HepG2 (cell line): ENCODE measurements around the gene ALDH3B2. TPM values are rescaled to one million over a fixed set of nuclear protein-coding genes. Genes with fewer than 3 reads are reported as not detected.

Experiments used
- ATAC-seq: fragments of 200-7000 bp; cut with Tn5 transposase; 3 replicates; pipeline ENCODE4 v1.9.1; 2020; ENCODE audit warnings: mild to moderate bottlenecking, moderate library complexity
- BruUV-seq: library from RNA; stranded (reverse); fragments of 400-500 nt; replicated peaks from 2 replicates; lab custom pipeline; 2021; lab: Mats Ljungman, UMichigan
- CTCF ChIA-PET: fragments of 300-600 bp; formaldehyde crosslinking; extraction: SDS; loops from one replicate; lab custom pipeline; 2021; ENCODE audit warnings: low total read pairs, inconsistent platforms, low intra/inter-chr PET ratio; lab: Yijun Ruan, JAX
- POLR2A ChIA-PET: fragments of 350-600 bp; sonication (Branson Sonifier 250); formaldehyde crosslinking; loops from one replicate; lab custom pipeline; 2020; ENCODE audit warnings: antibody characterized with exemption, inconsistent platforms; lab: Yijun Ruan, JAX
- DNase-seq: peaks from one replicate; pipeline ENCODE4 v3.0.0-alpha.2; 2015; ENCODE audit warnings: low spot score
- FAIRE-seq: peaks from 3 replicates; lab custom pipeline; 2011; peaks lifted over from hg19 to GRCh38; lab: Jason Lieb, UNC
- H2AFZ ChIP-seq: one replicate; pipeline ENCODE4 v1.6.1; 2011; ENCODE audit warnings: low read length, inconsistent platforms
- H3K27ac ChIP-seq: fragments of 300-600 bp; 3 replicates; pipeline ENCODE4 v1.8.0; 2011; ENCODE audit warnings: mixed run types, mild to moderate bottlenecking, mixed read lengths, low read length, inconsistent platforms; ENCODE audit not compliant: insufficient read depth; ENCODE audit errors: extremely low read length
- H3K27me3 ChIP-seq, 2 experiments: fragments of 200-600 bp in 1 of 2; 2 replicates in 1 of 2; 3 replicates in 1 of 2; pipeline versions ENCODE4 v1.6.0 to v1.8.0; 2011; ENCODE audit warnings: low read length in 2 of 2, mild to moderate bottlenecking in 2 of 2, moderate library complexity in 2 of 2, inconsistent platforms in 1 of 2; ENCODE audit not compliant: insufficient read depth in 2 of 2, control insufficient read depth in 1 of 2
- H3K36me3 ChIP-seq, 2 experiments: fragments of 200-600 bp in 1 of 2; replicated peaks in 1 of 2; 2 replicates in 1 of 2; 3 replicates in 1 of 2; pipeline versions ENCODE4 v1.5.1 to v1.8.0; 2011; ENCODE audit warnings: low read length in 2 of 2, inconsistent platforms in 1 of 2; ENCODE audit not compliant: insufficient read depth in 2 of 2, control insufficient read depth in 1 of 2
- H3K4me1 ChIP-seq: 2 replicates; pipeline ENCODE4 v1.5.1; 2012; ENCODE audit warnings: low read length, inconsistent platforms; ENCODE audit not compliant: insufficient read depth
- H3K4me2 ChIP-seq: 2 replicates; pipeline ENCODE4 v1.6.0; 2011; ENCODE audit warnings: low read depth, low read length, inconsistent platforms
- H3K4me3 ChIP-seq, 3 experiments: fragments of 200-600 bp in 1 of 3; sonication (generic), shearing (Covaris generic) in 1 of 3; replicated peaks in 1 of 3; 2 replicates each; pipeline ENCODE4 v1.5.1; 2011 to 2016; ENCODE audit warnings: low read length in 3 of 3, inconsistent platforms in 2 of 3, low read depth in 2 of 3, mild to moderate bottlenecking in 2 of 3, control low read depth in 1 of 3, mixed read lengths in 1 of 3; ENCODE audit not compliant: insufficient read depth in 1 of 3
- H3K79me2 ChIP-seq: one replicate; pipeline ENCODE4 v1.6.1; 2011; ENCODE audit warnings: low read length, inconsistent platforms; ENCODE audit not compliant: insufficient read depth
- H3K9ac ChIP-seq: 2 replicates; pipeline ENCODE4 v1.6.0; 2011; ENCODE audit warnings: mild to moderate bottlenecking, low read depth, low read length, inconsistent platforms; ENCODE audit not compliant: insufficient read depth
- H3K9me3 ChIP-seq: 2 replicates; pipeline ENCODE4 v1.5.1; 2012; ENCODE audit warnings: mild to moderate bottlenecking, low read length
- H4K20me1 ChIP-seq: 2 replicates; pipeline ENCODE4 v1.6.0; 2011; ENCODE audit warnings: inconsistent platforms, mild to moderate bottlenecking, low read length, moderate library complexity; ENCODE audit not compliant: insufficient read depth
- BCL6 ChIP-seq: IDR thresholded peaks from 2 replicates; pipeline ENCODE4 v1.6.1; 2016; ENCODE audit warnings: missing genetic modification reagents, missing compliant biosample characterization
- CHD2 ChIP-seq: IDR thresholded peaks from 2 replicates; pipeline ENCODE4 v1.6.1; 2011; ENCODE audit warnings: low read depth, low read length, improper control_type of control experiment
- CHD4 ChIP-seq: fragments of 200-600 bp; sonication (generic); IDR thresholded peaks from 2 replicates; pipeline ENCODE4 v1.7.0; 2017; ENCODE audit warnings: mild to moderate bottlenecking, low read length, borderline replicate concordance
- EHMT2 ChIP-seq: fragments of 200-600 bp; sonication (generic); IDR thresholded peaks from 2 replicates; pipeline ENCODE4 v1.7.0; 2017; ENCODE audit warnings: antibody characterized with exemption, low read depth, low read length, borderline replicate concordance
- HNRNPL ChIP-seq: fragments of 200-400 bp; formaldehyde crosslinking; IDR thresholded peaks from 2 replicates; pipeline ENCODE4 v1.6.1; 2017; ENCODE audit warnings: mild to moderate bottlenecking, low read depth, low read length
- KLF15 ChIP-seq: sonication (generic); formaldehyde crosslinking; IDR thresholded peaks from 2 replicates; pipeline ENCODE4 v1.8.1; 2023; ENCODE audit warnings: borderline replicate concordance, mild to moderate bottlenecking, inconsistent platforms, missing genetic modification reagents, mixed read lengths
- MAF1 ChIP-seq: sonication (generic); formaldehyde crosslinking; IDR thresholded peaks from 2 replicates; pipeline ENCODE4 v1.5.0; 2020; ENCODE audit warnings: missing genetic modification reagents, borderline replicate concordance
- SETDB1 ChIP-seq: sonication (generic); formaldehyde crosslinking; IDR thresholded peaks from 2 replicates; pipeline ENCODE4 v1.5.1; 2020; ENCODE audit warnings: missing genetic modification reagents, mild to moderate bottlenecking, borderline replicate concordance
- ZNF124 ChIP-seq: sonication (generic); formaldehyde crosslinking; IDR thresholded peaks from 2 replicates; pipeline ENCODE4 v1.4.0; 2020; ENCODE audit warnings: missing genetic modification reagents
- ZNF382 ChIP-seq: sonication (generic); formaldehyde crosslinking; IDR thresholded peaks from 2 replicates; pipeline ENCODE4 v1.5.0; 2020; ENCODE audit warnings: missing genetic modification reagents, mild to moderate bottlenecking, borderline replicate concordance
- ZNF83 ChIP-seq: sonication (generic); formaldehyde crosslinking; IDR thresholded peaks from 2 replicates; pipeline ENCODE4 v1.4.0; 2020; ENCODE audit warnings: missing genetic modification reagents, mild to moderate bottlenecking, borderline replicate concordance
- ZSCAN22 ChIP-seq: sonication (generic); formaldehyde crosslinking; IDR thresholded peaks from 2 replicates; pipeline ENCODE4 v1.4.0; 2020; ENCODE audit warnings: mild to moderate bottlenecking, missing genetic modification reagents
- WGBS: methylation state at CpG from one replicate; pipeline ENCODE4 v1.1.6; 2017; ENCODE audit warnings: low lambda C conversion rate; 5-methylcytosine and 5-hydroxymethylcytosine counted together
- in situ Hi-C: cut with HindIII; loops from 2 replicates; pipeline ENCODE4 v1.10.0; 2017; ENCODE audit warnings: low pct_unique_long_range_greater_than_20kb; ENCODE audit not compliant: extremely low pct_ligation_motif_present
- intact Hi-C: fragments of 100-400 bp; cut with micrococcal nuclease; formaldehyde crosslinking; loops from one replicate; pipeline ENCODE4 v1.10.0; 2022; ENCODE audit not compliant: unreplicated experiment
- polyA plus RNA-seq, 8 experiments: library from polyadenylated mRNA; depleted of rRNA in 3 of 8; stranded (reverse) in 7 of 8; unstranded in 1 of 8; fragments of >200 nt; fragmentation: Illumina TruSeq in 4 of 8; extraction: Trizol in 4 of 8; gene quantifications; 2 replicates each; pipeline versions ENCODE4 v1.2.1 to v1.2.3, GENCODE V29; 2011 to 2016; ENCODE audit warnings: low read depth in 4 of 8, missing spikeins in 1 of 8, mixed read lengths in 1 of 8; ENCODE audit not compliant: insufficient read depth in 1 of 8
- total RNA-seq, 5 experiments: library from RNA; depleted of rRNA; stranded (reverse); fragments of >200 nt; fragmentation: Illumina TruSeq; extraction: Trizol; gene quantifications; 2 replicates each; pipeline ENCODE4 v1.2.3, GENCODE V29; 2016; ENCODE audit warnings: low read depth in 1 of 5
- TF ChIP-seq, protein P1 (sequence below): IDR thresholded peaks from 2 replicates; pipeline ENCODE4 v1.6.1; 2016; ENCODE audit warnings: missing biosample characterization, missing genetic modification reagents, low read depth
- TF ChIP-seq, protein P2 (sequence below): sonication (generic); formaldehyde crosslinking; IDR thresholded peaks from 2 replicates; pipeline ENCODE4 v1.4.0; 2020; ENCODE audit warnings: missing genetic modification reagents
- TF ChIP-seq, protein P3 (sequence below): sonication (generic); formaldehyde crosslinking; IDR thresholded peaks from 2 replicates; pipeline ENCODE4 v1.4.0; 2020; ENCODE audit warnings: missing genetic modification reagents, borderline replicate concordance
- TF ChIP-seq, protein P4 (sequence below): IDR thresholded peaks from 2 replicates; pipeline ENCODE4 v1.6.1; 2016

Gene ALDH3B2
- total and polyA plus RNA-seq, 2 of the 13 experiments (the other 11 are each of a cell fraction or from before 2014, with no cell fraction given) = not detected

- FAIRE-seq (no peak), ATAC-seq (peak; percentile 52), DNase-seq (peak; percentile 32)
- intact Hi-C loops (loop anchor here (2.0 kb wide), 1 partner anchor 17 kb away; no protein-coding TSS in a partner anchor), in situ Hi-C loops (no loop called here)
- Histone ChIP-seq H3K4me3 (no peak overlapping the region), H3K4me1 (peaks cover 15% of the 10 kb centered on the region), H3K36me3 (no peaks in the 10 kb centered on the region), H4K20me1 (no peaks in the 10 kb centered on the region), H3K27me3 (peaks cover 0 to 9% of the 10 kb centered on the region in 2 experiments; a peak in 3 of 5 replicates), H3K27ac (no peak overlapping the region), H3K9me3 (no peaks in the 10 kb centered on the region), H3K9ac (no peak overlapping the region), H2AFZ (no peak overlapping the region), H3K79me2 (no peaks in the 10 kb centered on the region), H3K4me2 (no peak overlapping the region)
- 70% methylated on average over 23 of the region's 28 CpGs for WGBS
- ChIA-PET CTCF (interaction anchor here (3.5 kb wide), 1 partner anchor 18 kb away, joined by 12 read pairs; no protein-coding TSS in a partner anchor), POLR2A (interaction anchor here (2.4 kb wide), 1 partner anchor 11 kb away, joined by 9 read pairs; the partner anchor contains the start of gene NUDT8)
- no TSS peak for BruUV-seq
- TF ChIP-seq, protein P1, sequence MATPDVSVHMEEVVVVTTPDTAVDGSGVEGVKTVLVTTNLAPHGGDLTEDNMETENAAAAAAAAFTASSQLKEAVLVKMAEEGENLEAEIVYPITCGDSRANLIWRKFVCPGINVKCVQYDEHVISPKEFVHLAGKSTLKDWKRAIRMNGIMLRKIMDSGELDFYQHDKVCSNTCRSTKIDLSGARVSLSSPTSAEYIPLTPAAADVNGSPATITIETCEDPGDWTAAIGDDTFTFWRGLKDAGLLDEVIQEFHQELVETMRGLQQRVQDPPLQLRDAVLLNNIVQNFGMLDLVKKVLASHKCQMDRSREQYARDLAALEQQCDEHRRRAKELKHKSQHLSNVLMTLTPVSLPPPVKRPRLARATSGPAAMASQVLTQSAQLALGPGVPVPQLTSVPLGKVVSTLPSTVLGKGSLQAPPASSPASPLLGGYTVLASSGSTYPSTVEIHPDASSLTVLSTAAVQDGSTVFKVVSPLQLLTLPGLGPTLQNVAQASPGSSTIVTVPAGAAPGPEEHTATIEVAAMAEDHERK (CRISPR knock-in tag) = no peak
- no peak for TF ChIP-seq KLF15
- no peak for TF ChIP-seq ZNF83
- no peak for TF ChIP-seq MAF1 (CRISPR knock-in tag)
- no peak for TF ChIP-seq ZNF382 (CRISPR knock-in tag)
- TF ChIP-seq ZNF124 (CRISPR knock-in tag) = no peak
- TF ChIP-seq ZSCAN22 (CRISPR knock-in tag) = no peak
- TF ChIP-seq CHD4 = no peak
- TF ChIP-seq, protein P2, sequence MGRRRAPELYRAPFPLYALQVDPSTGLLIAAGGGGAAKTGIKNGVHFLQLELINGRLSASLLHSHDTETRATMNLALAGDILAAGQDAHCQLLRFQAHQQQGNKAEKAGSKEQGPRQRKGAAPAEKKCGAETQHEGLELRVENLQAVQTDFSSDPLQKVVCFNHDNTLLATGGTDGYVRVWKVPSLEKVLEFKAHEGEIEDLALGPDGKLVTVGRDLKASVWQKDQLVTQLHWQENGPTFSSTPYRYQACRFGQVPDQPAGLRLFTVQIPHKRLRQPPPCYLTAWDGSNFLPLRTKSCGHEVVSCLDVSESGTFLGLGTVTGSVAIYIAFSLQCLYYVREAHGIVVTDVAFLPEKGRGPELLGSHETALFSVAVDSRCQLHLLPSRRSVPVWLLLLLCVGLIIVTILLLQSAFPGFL = no peak
- TF ChIP-seq EHMT2 = no peak
- 0 out of 2 replicates have a peak, but pooled peaks have one; percentile 48 for TF ChIP-seq HNRNPL
- TF ChIP-seq, protein P3, sequence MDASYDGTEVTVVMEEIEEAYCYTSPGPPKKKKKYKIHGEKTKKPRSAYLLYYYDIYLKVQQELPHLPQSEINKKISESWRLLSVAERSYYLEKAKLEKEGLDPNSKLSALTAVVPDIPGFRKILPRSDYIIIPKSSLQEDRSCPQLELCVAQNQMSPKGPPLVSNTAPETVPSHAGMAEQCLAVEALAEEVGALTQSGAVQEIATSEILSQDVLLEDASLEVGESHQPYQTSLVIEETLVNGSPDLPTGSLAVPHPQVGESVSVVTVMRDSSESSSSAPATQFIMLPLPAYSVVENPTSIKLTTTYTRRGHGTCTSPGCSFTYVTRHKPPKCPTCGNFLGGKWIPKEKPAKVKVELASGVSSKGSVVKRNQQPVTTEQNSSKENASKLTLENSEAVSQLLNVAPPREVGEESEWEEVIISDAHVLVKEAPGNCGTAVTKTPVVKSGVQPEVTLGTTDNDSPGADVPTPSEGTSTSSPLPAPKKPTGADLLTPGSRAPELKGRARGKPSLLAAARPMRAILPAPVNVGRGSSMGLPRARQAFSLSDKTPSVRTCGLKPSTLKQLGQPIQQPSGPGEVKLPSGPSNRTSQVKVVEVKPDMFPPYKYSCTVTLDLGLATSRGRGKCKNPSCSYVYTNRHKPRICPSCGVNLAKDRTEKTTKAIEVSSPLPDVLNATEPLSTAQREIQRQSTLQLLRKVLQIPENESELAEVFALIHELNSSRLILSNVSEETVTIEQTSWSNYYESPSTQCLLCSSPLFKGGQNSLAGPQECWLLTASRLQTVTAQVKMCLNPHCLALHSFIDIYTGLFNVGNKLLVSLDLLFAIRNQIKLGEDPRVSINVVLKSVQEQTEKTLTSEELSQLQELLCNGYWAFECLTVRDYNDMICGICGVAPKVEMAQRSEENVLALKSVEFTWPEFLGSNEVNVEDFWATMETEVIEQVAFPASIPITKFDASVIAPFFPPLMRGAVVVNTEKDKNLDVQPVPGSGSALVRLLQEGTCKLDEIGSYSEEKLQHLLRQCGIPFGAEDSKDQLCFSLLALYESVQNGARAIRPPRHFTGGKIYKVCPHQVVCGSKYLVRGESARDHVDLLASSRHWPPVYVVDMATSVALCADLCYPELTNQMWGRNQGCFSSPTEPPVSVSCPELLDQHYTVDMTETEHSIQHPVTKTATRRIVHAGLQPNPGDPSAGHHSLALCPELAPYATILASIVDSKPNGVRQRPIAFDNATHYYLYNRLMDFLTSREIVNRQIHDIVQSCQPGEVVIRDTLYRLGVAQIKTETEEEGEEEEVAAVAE = no peak
- no peak for TF ChIP-seq CHD2
- TF ChIP-seq BCL6 (CRISPR knock-in tag) = no peak
- TF ChIP-seq, protein P4, sequence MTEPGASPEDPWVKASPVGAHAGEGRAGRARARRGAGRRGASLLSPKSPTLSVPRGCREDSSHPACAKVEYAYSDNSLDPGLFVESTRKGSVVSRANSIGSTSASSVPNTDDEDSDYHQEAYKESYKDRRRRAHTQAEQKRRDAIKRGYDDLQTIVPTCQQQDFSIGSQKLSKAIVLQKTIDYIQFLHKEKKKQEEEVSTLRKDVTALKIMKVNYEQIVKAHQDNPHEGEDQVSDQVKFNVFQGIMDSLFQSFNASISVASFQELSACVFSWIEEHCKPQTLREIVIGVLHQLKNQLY = no peak
- no peak for TF ChIP-seq SETDB1 (CRISPR knock-in tag)
These were observed 32.9 kb downstream of the ALDH3B2 start for GRCh38 chr11:67641338-67642172.
